Measurements from ENCODE around the gene SIRPA.

- TF ChIP-seq, protein P1, sequence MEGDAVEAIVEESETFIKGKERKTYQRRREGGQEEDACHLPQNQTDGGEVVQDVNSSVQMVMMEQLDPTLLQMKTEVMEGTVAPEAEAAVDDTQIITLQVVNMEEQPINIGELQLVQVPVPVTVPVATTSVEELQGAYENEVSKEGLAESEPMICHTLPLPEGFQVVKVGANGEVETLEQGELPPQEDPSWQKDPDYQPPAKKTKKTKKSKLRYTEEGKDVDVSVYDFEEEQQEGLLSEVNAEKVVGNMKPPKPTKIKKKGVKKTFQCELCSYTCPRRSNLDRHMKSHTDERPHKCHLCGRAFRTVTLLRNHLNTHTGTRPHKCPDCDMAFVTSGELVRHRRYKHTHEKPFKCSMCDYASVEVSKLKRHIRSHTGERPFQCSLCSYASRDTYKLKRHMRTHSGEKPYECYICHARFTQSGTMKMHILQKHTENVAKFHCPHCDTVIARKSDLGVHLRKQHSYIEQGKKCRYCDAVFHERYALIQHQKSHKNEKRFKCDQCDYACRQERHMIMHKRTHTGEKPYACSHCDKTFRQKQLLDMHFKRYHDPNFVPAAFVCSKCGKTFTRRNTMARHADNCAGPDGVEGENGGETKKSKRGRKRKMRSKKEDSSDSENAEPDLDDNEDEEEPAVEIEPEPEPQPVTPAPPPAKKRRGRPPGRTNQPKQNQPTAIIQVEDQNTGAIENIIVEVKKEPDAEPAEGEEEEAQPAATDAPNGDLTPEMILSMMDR (IDR thresholded peaks at IDR 0.05): no peak
- no peak for TF ChIP-seq POLR2A (IDR thresholded peaks at IDR 0.05)
Observed at GRCh38 chr20:1870792-1871550, 24.2 kb upstream of the SIRPA start.
